Gastroesophageal sphincter (tissue), 3 donors: ENCODE data around the gene DAPK2.

Experiments used
- POLR2AphosphoS5 ChIP-seq: sonication (generic); formaldehyde crosslinking; IDR thresholded peaks from one replicate; pipeline ENCODE4 v1.6.1; 2017; ENCODE audit warnings: antibody characterized with exemption
- TF ChIP-seq, protein P1 (sequence below), 4 experiments: fragments of 200-600 bp in 2 of 4; fragments of 450-650 bp in 2 of 4; sonication (generic) in 1 of 4; IDR thresholded peaks; one replicate each; pipeline ENCODE4 v1.5.1; 2017 to 2019; ENCODE audit warnings: antibody characterized with exemption in 4 of 4, mild to moderate bottlenecking in 2 of 4, moderate library complexity in 2 of 4

DNA sequence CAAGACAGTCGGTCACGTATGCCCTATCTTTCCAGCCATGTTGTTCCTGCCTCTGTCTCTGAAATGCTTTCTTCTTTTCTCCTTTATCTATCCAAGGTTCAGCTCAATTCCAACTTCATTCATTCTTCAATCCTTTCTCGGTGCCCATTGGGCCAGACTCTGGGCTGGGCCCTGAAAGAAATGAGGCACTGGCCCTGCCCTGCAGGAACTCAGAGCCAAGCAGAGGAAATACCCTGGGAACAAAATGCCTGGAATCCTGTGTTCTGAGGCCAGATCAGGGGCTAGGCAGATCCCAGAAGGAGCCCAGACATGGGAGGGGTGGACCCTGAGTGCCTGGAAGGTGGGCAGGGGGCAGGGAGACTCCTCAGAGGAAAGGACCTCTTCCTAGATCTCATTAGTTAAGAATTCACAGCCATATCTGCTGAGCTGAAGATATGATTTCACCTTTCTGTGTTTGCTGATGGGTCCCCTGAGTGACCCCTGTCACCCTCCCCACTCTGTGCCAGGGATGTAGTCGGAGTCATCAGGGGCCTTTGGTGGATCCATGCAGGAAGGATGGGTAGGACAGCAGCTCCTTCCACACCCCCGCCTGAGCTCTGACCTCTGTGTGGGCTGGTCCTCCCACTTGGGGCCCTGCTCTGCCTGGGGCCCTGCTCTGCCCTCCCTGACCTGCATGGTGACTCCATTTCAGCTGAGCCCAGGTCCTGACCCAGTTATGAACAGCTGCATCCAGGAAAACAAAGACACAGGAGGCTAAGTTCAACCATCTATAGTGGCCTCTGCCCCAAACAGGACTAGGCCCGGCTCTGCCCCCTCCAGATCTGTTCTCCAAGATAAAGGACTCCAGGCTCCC is 5.3 kb upstream of the DAPK2 start:
- TF ChIP-seq, protein P1, sequence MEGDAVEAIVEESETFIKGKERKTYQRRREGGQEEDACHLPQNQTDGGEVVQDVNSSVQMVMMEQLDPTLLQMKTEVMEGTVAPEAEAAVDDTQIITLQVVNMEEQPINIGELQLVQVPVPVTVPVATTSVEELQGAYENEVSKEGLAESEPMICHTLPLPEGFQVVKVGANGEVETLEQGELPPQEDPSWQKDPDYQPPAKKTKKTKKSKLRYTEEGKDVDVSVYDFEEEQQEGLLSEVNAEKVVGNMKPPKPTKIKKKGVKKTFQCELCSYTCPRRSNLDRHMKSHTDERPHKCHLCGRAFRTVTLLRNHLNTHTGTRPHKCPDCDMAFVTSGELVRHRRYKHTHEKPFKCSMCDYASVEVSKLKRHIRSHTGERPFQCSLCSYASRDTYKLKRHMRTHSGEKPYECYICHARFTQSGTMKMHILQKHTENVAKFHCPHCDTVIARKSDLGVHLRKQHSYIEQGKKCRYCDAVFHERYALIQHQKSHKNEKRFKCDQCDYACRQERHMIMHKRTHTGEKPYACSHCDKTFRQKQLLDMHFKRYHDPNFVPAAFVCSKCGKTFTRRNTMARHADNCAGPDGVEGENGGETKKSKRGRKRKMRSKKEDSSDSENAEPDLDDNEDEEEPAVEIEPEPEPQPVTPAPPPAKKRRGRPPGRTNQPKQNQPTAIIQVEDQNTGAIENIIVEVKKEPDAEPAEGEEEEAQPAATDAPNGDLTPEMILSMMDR (IDR thresholded peaks at IDR 0.05) = no peak
- TF ChIP-seq POLR2AphosphoS5 = no peak
